Activated T-cell treated with anti-CD3 and anti-CD28 coated beads for 4 hours (primary cell): ENCODE measurements around the gene POLR3A.

Source experiments
- DNase-seq: peaks from one replicate; pipeline ENCODE4 v3.0.0-alpha.2; 2020

Gene POLR3A

GRCh38 chr10:77974396-77975074 is 54.8 kb downstream of the POLR3A start:
- no peak for DNase-seq

- DNase-seq: no peak
Measured at GRCh38 chr10:77973276-77973675, 56.0 kb downstream of the POLR3A start.

GRCh38 chr10:77972148-77972547 is 57.2 kb downstream of the POLR3A start:
- DNase-seq: no peak

- DNase-seq: no peak
Measured at GRCh38 chr10:77971804-77972144, 57.5 kb downstream of the POLR3A start.

- DNase-seq: no peak
Measured at GRCh38 chr10:77970869-77971803, 58.2 kb downstream of the POLR3A start.

GRCh38 chr10:77969114-77969513 is 60.2 kb downstream of the POLR3A start:
- no peak for DNase-seq

- DNase-seq: no peak
Measured at GRCh38 chr10:77967611-77968022, 61.7 kb downstream of the POLR3A start.

GRCh38 chr10:77965294-77965693 is 64.0 kb downstream of the POLR3A start:
- no peak for DNase-seq

- DNase-seq: no peak
Measured at GRCh38 chr10:77964811-77965210, 64.5 kb downstream of the POLR3A start.

GRCh38 chr10:77963901-77964300 is 65.4 kb downstream of the POLR3A start:
- no peak for DNase-seq

GRCh38 chr10:77962350-77963146 is 66.8 kb downstream of the POLR3A start:
- no peak for DNase-seq

GRCh38 chr10:77961668-77962067 is 67.6 kb downstream of the POLR3A start:
- DNase-seq: no peak

GRCh38 chr10:77960829-77961329 is 68.4 kb downstream of the POLR3A start:
- no peak for DNase-seq

GRCh38 chr10:77959887-77960455 is 69.3 kb downstream of the POLR3A start:
- no peak for DNase-seq

- DNase-seq: no peak
Measured at GRCh38 chr10:77959384-77959783, 69.9 kb downstream of the POLR3A start.

- DNase-seq: no peak
Measured at GRCh38 chr10:77955136-77955535, 74.2 kb downstream of the POLR3A start.

GRCh38 chr10:77949167-77949566 is 80.1 kb downstream of the POLR3A start:
- DNase-seq: no peak

GRCh38 chr10:77946084-77946483 is 83.2 kb downstream of the POLR3A start:
- no peak for DNase-seq

- DNase-seq: no peak
Measured at GRCh38 chr10:77944519-77944918, 84.8 kb downstream of the POLR3A start.

- DNase-seq: no peak
Measured at GRCh38 chr10:77943121-77943901, 86.0 kb downstream of the POLR3A start.

GRCh38 chr10:77941790-77942189 is 87.5 kb downstream of the POLR3A start:
- DNase-seq: no peak

- no peak for DNase-seq
Measured at GRCh38 chr10:77940627-77941026, 88.7 kb downstream of the POLR3A start.
